ENCODE measurements around the gene BSN. TPM values are rescaled to one million over a fixed set of nuclear protein-coding genes. Genes with fewer than 3 reads are reported as not detected.

Gene BSN
- total RNA-seq, 1 donor from 2014 or later: 0.85 TPM

DNA sequence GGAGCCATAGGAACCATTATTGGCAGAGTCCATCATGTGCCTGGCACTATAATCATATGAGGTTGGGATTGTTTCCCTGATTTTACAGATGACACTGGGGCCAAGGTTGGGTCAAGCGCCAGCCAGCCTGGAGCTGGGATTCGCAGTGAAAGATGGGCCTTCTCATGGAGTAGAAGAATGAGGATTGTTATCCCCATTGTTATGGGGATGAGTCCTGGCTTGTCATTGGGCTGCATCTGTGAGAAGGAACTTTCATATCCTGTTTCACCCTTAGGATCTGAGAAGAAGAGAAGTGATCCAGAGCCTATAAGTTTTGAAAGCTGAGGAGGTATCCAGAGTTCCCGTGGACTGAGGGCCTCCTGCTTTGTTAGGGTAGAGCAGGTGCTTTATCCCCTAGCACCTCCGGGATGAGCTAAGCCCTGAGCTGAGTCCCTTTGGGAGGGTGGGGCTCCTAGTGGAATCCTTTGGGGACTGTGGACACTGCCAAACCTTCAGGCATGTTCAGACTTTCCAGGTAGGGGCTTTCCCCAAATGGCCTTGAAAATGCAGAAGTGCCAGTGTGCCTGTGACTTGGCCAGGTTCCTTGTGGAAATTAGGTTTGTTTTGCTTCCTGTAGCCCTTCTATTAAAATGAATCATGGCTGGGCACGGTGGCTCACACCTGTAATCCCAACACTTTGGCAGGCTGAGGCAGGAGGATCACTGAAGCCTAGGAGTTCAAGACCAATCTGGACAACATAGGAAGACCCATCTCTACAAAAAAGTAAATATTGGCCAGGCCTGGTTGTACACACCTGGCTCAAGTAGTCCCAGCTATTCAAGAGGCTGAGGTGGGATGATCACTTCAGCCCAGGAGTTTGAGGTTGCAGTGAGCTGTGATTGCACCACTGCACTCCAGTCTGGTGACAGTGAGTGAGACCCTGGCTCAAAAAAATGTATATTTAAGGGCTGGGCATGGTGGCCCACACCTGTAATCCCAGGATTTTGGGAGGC is 30.2 kb upstream of the BSN start:
- peaks cover 0 to 4% of the 10 kb centered on the region in 2 donors for H3K4me1 ChIP-seq
- H3K27me3 ChIP-seq: no peaks in the 10 kb centered on the region
- intact Hi-C loops (cut with DNase I): no loop called here

DNA sequence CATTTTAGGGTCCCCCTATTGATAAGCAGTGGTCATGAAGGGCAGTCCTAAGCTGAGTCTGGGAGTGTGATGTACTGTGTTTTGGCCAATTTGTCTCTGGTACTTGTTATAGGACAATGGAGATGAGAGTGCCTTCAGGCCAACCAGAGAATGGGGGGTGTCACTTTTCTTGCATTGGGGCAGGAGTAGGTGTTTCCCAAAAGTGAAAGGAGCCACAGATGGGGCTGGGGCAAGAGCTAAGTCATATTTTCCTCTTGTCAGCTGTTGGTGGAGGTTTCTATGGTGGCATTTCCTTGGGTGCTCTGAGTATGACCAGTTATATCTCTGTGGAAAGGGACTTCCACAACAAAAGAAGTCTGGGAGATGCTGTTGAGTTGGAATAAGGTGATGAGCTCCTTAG is 24.7 kb upstream of the BSN start:
- intact Hi-C loops (cut with DNase I): no loop called here
- no peak overlapping the region for H3K27ac ChIP-seq
- TF ChIP-seq, protein P1, sequence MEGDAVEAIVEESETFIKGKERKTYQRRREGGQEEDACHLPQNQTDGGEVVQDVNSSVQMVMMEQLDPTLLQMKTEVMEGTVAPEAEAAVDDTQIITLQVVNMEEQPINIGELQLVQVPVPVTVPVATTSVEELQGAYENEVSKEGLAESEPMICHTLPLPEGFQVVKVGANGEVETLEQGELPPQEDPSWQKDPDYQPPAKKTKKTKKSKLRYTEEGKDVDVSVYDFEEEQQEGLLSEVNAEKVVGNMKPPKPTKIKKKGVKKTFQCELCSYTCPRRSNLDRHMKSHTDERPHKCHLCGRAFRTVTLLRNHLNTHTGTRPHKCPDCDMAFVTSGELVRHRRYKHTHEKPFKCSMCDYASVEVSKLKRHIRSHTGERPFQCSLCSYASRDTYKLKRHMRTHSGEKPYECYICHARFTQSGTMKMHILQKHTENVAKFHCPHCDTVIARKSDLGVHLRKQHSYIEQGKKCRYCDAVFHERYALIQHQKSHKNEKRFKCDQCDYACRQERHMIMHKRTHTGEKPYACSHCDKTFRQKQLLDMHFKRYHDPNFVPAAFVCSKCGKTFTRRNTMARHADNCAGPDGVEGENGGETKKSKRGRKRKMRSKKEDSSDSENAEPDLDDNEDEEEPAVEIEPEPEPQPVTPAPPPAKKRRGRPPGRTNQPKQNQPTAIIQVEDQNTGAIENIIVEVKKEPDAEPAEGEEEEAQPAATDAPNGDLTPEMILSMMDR (IDR thresholded peaks at IDR 0.05): no peak

More for the DNA sequence above, 30.2 kb upstream of the BSN start:
- no peak overlapping the region for H3K4me3 ChIP-seq
- peaks cover 0 to 4% of the 10 kb centered on the region in 2 donors for H3K36me3 ChIP-seq
- TF ChIP-seq, protein P1 (IDR thresholded peaks at IDR 0.05): no peak
- no peaks in the 10 kb centered on the region for H3K9me3 ChIP-seq
- DNase-seq (ENCODE audit: low spot score in 2 of 2): no peak
- H3K27ac ChIP-seq: no peak overlapping the region

DNA sequence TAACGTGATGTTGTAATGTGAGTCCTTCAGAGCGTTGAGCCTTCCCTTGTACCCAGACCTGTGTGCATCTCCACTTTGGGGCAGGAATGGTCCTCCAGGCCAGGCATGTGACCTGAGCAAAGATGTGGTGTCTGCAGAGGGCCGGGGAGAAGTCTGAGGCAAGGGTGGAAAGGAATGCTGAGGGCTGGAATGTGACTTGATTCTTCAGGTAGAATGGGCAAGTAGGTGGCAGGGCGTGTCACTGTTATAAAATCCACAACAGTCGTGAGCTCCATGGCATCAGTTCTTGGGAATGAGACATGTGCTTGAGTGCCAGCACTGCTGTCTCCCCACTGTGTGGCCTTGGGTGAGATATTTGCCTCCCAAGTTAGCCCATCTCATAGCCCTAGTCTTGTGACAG is 24.0 kb upstream of the BSN start:
- H3K27me3 ChIP-seq: no peaks in the 10 kb centered on the region
- TF ChIP-seq, protein P1 (IDR thresholded peaks at IDR 0.05): no peak
- DNase-seq (ENCODE audit: low spot score in 2 of 2): no peak
- no peaks in the 10 kb centered on the region for H3K4me1 ChIP-seq
- no peak overlapping the region for H3K4me3 ChIP-seq
- intact Hi-C loops (cut with DNase I): no loop called here
- no peaks in the 10 kb centered on the region for H3K9me3 ChIP-seq
- H3K27ac ChIP-seq: no peak overlapping the region
- peaks cover 33 to 38% of the 10 kb centered on the region in 2 donors for H3K36me3 ChIP-seq

More for the DNA sequence above, 24.7 kb upstream of the BSN start:
- no peak for DNase-seq (ENCODE audit: low spot score in 2 of 2)
- Histone ChIP-seq H3K9me3 (no peaks in the 10 kb centered on the region), H3K4me3 (no peak overlapping the region), H3K4me1 (no peaks in the 10 kb centered on the region), H3K36me3 (peaks cover 33 to 39% of the 10 kb centered on the region in 2 donors), H3K27me3 (no peaks in the 10 kb centered on the region)

DNA sequence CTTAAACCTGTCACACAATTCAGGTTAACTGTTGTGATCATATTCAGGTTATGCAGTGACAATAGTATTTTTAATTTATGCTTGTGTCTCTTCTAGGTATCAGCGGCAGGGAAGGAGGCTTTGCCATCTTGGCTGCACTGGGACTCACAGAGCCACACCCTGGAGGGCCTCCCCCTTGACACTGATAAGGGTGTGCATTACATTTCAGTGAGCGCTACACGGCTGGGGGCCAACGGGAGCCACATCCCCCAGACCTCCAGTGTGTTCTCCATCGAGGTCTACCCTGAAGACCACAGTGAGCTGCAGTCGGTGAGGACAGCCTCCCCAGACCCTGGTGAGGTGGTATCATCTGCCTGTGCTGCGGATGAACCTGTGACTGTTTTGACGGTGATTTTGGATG is 23.6 kb upstream of the BSN start:
- Histone ChIP-seq H3K27me3 (no peaks in the 10 kb centered on the region), H3K4me1 (no peaks in the 10 kb centered on the region), H3K4me3 (no peak overlapping the region), H3K36me3 (peaks cover 33 to 38% of the 10 kb centered on the region in 2 donors), H3K9me3 (no peaks in the 10 kb centered on the region), H3K27ac (no peak overlapping the region)
- TF ChIP-seq, protein P1 (IDR thresholded peaks at IDR 0.05): no peak
- DNase-seq (ENCODE audit: low spot score in 2 of 2): no peak
- intact Hi-C loops (cut with DNase I): no loop called here

DNA sequence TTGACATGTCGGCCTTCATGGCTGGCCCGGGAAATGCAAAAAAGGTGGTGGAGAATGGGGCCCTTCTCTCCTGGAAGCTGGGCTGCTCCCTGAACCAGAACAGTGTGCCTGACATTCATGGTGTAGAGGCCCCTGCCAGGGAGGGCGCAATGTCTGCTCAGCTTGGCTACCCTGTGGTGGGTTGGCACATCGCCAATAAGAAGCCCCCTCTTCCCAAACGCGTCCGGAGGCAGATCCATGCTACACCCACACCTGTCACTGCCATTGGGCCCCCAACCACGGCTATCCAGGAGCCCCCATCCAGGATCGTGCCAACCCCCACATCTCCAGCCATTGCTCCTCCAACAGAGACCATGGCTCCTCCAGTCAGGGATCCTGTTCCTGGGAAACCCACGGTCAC is 23.1 kb upstream of the BSN start:
- Histone ChIP-seq H3K27me3 (no peaks in the 10 kb centered on the region), H3K36me3 (peaks cover 33 to 38% of the 10 kb centered on the region in 2 donors), H3K9me3 (no peaks in the 10 kb centered on the region), H3K4me3 (no peak overlapping the region), H3K27ac (no peak overlapping the region), H3K4me1 (no peaks in the 10 kb centered on the region)
- intact Hi-C loops (cut with DNase I): no loop called here
- TF ChIP-seq, protein P1 (IDR thresholded peaks at IDR 0.05): no peak
- DNase-seq (ENCODE audit: low spot score in 2 of 2): no peak

Measured in ascending aorta (tissue), 2 donors.